A673 (cell line): Measurements from ENCODE around the gene SERPINE1.

Experiments used
- CTCF ChIP-seq: fragments of 300-800, 200-600 bp; sonication (generic); conservative IDR thresholded peaks from 2 replicates; pipeline ENCODE4 v1.5.1; 2017; ENCODE audit warnings: low read depth, mild to moderate bottlenecking, antibody characterized with exemption, low read length, moderate library complexity, mixed read lengths
- EZH2 ChIP-seq: fragments of 200-600 bp; sonication (generic); IDR thresholded peaks from 2 replicates; pipeline ENCODE4 v1.6.1; 2017; ENCODE audit warnings: borderline replicate concordance, low read depth, mild to moderate bottlenecking, mixed read lengths, antibody characterized with exemption, low read length; ENCODE audit not compliant: poor library complexity, severe bottlenecking

- no peak for TF ChIP-seq CTCF
- TF ChIP-seq EZH2, result no peak
Measured at GRCh38 chr7:101108330-101108857, 18.5 kb upstream of the SERPINE1 start.
